Activated T-cell treated with anti-CD3 and anti-CD28 coated beads for 24 hours (primary cell): ENCODE measurements around the gene PKNOX2.

Source experiments
- DNase-seq: peaks from one replicate; pipeline ENCODE4 v3.0.0-alpha.2; 2020; ENCODE audit warnings: low read depth

Gene PKNOX2

GRCh38 chr11:125341676-125342075 is 177.1 kb downstream of the PKNOX2 start:
- no peak for DNase-seq

- no peak for DNase-seq
These were observed 177.9 kb downstream of the PKNOX2 start for GRCh38 chr11:125342281-125342930.

- no peak for DNase-seq
These were observed 178.7 kb downstream of the PKNOX2 start for GRCh38 chr11:125343086-125343717.

- no peak for DNase-seq
These were observed 179.2 kb downstream of the PKNOX2 start for GRCh38 chr11:125343718-125344131.

GRCh38 chr11:125344846-125345420 is 180.4 kb downstream of the PKNOX2 start:
- no peak for DNase-seq

GRCh38 chr11:125345421-125346178 is 181.0 kb downstream of the PKNOX2 start:
- no peak for DNase-seq

GRCh38 chr11:125346179-125346530 is 181.6 kb downstream of the PKNOX2 start:
- no peak for DNase-seq

- no peak for DNase-seq
These were observed 182.2 kb downstream of the PKNOX2 start for GRCh38 chr11:125346565-125347260.

- DNase-seq, result no peak
These were observed 182.7 kb downstream of the PKNOX2 start for GRCh38 chr11:125347261-125347585.

GRCh38 chr11:125348141-125348651 is 183.6 kb downstream of the PKNOX2 start:
- no peak for DNase-seq

GRCh38 chr11:125348674-125349309 is 184.2 kb downstream of the PKNOX2 start:
- peak; percentile 33 for DNase-seq

- no peak for DNase-seq
These were observed 185.9 kb downstream of the PKNOX2 start for GRCh38 chr11:125350206-125351032.

- DNase-seq, result no peak
These were observed 186.7 kb downstream of the PKNOX2 start for GRCh38 chr11:125351033-125351867.

GRCh38 chr11:125351868-125352250 is 187.3 kb downstream of the PKNOX2 start:
- DNase-seq, result no peak

GRCh38 chr11:125356797-125357196 is 192.2 kb downstream of the PKNOX2 start:
- DNase-seq, result no peak

- no peak for DNase-seq
These were observed 193.0 kb downstream of the PKNOX2 start for GRCh38 chr11:125357551-125357950.

- no peak for DNase-seq
These were observed 193.8 kb downstream of the PKNOX2 start for GRCh38 chr11:125358254-125358840.

GRCh38 chr11:125359130-125359529 is 194.6 kb downstream of the PKNOX2 start:
- DNase-seq, result no peak

- no peak for DNase-seq
These were observed 195.5 kb downstream of the PKNOX2 start for GRCh38 chr11:125360066-125360465.
